Hematopoietic multipotent progenitor cell treated with erythropoietin and hydrocortisone succinate and interleukin-3 and kit ligand, for 8 days (in vitro differentiated cells): ENCODE data around the gene STAB2.

Experiments
- DNase-seq: peaks from one replicate; pipeline ENCODE4 v3.0.0-alpha.2; 2015

The STAB2 gene

GRCh38 chr12:103812789-103813188 lies 225.7 kb downstream of the STAB2 start:
- DNase-seq, result no peak

GRCh38 chr12:103813426-103813825 lies 226.4 kb downstream of the STAB2 start:
- no peak for DNase-seq

- DNase-seq, result no peak
Measured at GRCh38 chr12:103813949-103814348, 226.9 kb downstream of the STAB2 start.

GRCh38 chr12:103814436-103814835 lies 227.4 kb downstream of the STAB2 start:
- no peak for DNase-seq
